Esophagus mucosa (tissue), 1 donor: ENCODE measurements around the gene H19. TPM values are rescaled to one million over a fixed set of nuclear protein-coding genes. Genes with fewer than 3 reads are reported as not detected.

ENCODE experiments used
- ATAC-seq: fragments of 200-7000 bp; cut with Tn5 transposase; one replicate; pipeline ENCODE4 v1.9.1; 2020
- total RNA-seq: library from RNA; stranded (reverse); gene quantifications from one replicate; pipeline ENCODE4 v1.2.4, GENCODE V29; 2023
- donor health status: DM: yes; HTN: yes; CAD: no.

The H19 gene
- total RNA-seq, 1 donor from 2014 or later, result 6.5 TPM

GRCh38 chr11:1982873-1983600 is 14.6 kb downstream of the H19 start:
- no peak for ATAC-seq

GRCh38 chr11:1979607-1980006 is 18.0 kb downstream of the H19 start:
- ATAC-seq, result no peak

GRCh38 chr11:1978720-1979473 is 18.7 kb downstream of the H19 start:
- no peak for ATAC-seq

- ATAC-seq, result no peak
Measured at GRCh38 chr11:1975185-1975584, 22.5 kb downstream of the H19 start.

- ATAC-seq, result no peak
Measured at GRCh38 chr11:1970956-1971355, 26.7 kb downstream of the H19 start.

- no peak for ATAC-seq
Measured at GRCh38 chr11:1969776-1970175, 27.9 kb downstream of the H19 start.

GRCh38 chr11:1969035-1969434 is 28.6 kb downstream of the H19 start:
- no peak for ATAC-seq

GRCh38 chr11:1968454-1969002 is 29.1 kb downstream of the H19 start:
- ATAC-seq, result peak; percentile 11

- no peak for ATAC-seq
Measured at GRCh38 chr11:1967641-1968225, 29.9 kb downstream of the H19 start.

- no peak for ATAC-seq
Measured at GRCh38 chr11:1966531-1966930, 31.1 kb downstream of the H19 start.

- ATAC-seq, result no peak
Measured at GRCh38 chr11:1964955-1965354, 32.7 kb downstream of the H19 start.

- no peak for ATAC-seq
Measured at GRCh38 chr11:1964348-1964747, 33.3 kb downstream of the H19 start.

GRCh38 chr11:1963864-1964263 is 33.8 kb downstream of the H19 start:
- ATAC-seq, result no peak

GRCh38 chr11:1959786-1960185 is 37.9 kb downstream of the H19 start:
- ATAC-seq, result no peak

GRCh38 chr11:1958367-1958766 is 39.3 kb downstream of the H19 start:
- ATAC-seq, result no peak

- ATAC-seq, result no peak
Measured at GRCh38 chr11:1953489-1954266, 44.0 kb downstream of the H19 start.

- ATAC-seq, result no peak
Measured at GRCh38 chr11:1952806-1953482, 44.7 kb downstream of the H19 start.

GRCh38 chr11:1949922-1950321 is 47.7 kb downstream of the H19 start:
- peak; percentile 50 for ATAC-seq

- ATAC-seq, result no peak
Measured at GRCh38 chr11:1949302-1949701, 48.3 kb downstream of the H19 start.

- peak; percentile 30 for ATAC-seq
Measured at GRCh38 chr11:1948389-1948788, 49.3 kb downstream of the H19 start.

GRCh38 chr11:1947592-1948237 is 49.9 kb downstream of the H19 start:
- ATAC-seq, result peak; percentile 27
